Islet of Langerhans (tissue), 1 donor: ENCODE measurements around the gene ACOXL.

ENCODE experiments used
- FAIRE-seq: peaks from one replicate; lab custom pipeline; 2011; peaks lifted over from hg19 to GRCh38; lab: Jason Lieb, UNC

ACOXL gene

GRCh38 chr2:110978756-110979470 is 246.5 kb downstream of the ACOXL start:
- no peak for FAIRE-seq

- FAIRE-seq: no peak
Observed at GRCh38 chr2:110979471-110980338, 247.3 kb downstream of the ACOXL start.

- no peak for FAIRE-seq
Observed at GRCh38 chr2:110980339-110981062, 248.1 kb downstream of the ACOXL start.

GRCh38 chr2:110983133-110983532 is 250.8 kb downstream of the ACOXL start:
- FAIRE-seq: no peak

- no peak for FAIRE-seq
Observed at GRCh38 chr2:110984694-110985490, 252.5 kb downstream of the ACOXL start.

GRCh38 chr2:110990440-110990839 is 258.1 kb downstream of the ACOXL start:
- no peak for FAIRE-seq

- FAIRE-seq: peak; percentile 64
Observed at GRCh38 chr2:110991911-110992310, 259.5 kb downstream of the ACOXL start.

- FAIRE-seq: no peak
Observed at GRCh38 chr2:110992886-110993285, 260.5 kb downstream of the ACOXL start.

GRCh38 chr2:110993557-110994231 is 261.3 kb downstream of the ACOXL start:
- FAIRE-seq: peak; percentile 66

GRCh38 chr2:110994250-110994961 is 262.0 kb downstream of the ACOXL start:
- peak; percentile 30 for FAIRE-seq

GRCh38 chr2:110995911-110996310 is 263.5 kb downstream of the ACOXL start:
- FAIRE-seq: no peak

GRCh38 chr2:110997331-110998045 is 265.1 kb downstream of the ACOXL start:
- FAIRE-seq: no peak

GRCh38 chr2:110998311-110998710 is 265.9 kb downstream of the ACOXL start:
- no peak for FAIRE-seq

- no peak for FAIRE-seq
Observed at GRCh38 chr2:110999626-111000025, 267.3 kb downstream of the ACOXL start.

- FAIRE-seq: no peak
Observed at GRCh38 chr2:111005307-111005706, 272.9 kb downstream of the ACOXL start.

GRCh38 chr2:111005821-111006220 is 273.4 kb downstream of the ACOXL start:
- no peak for FAIRE-seq

GRCh38 chr2:111007757-111008688 is 275.6 kb downstream of the ACOXL start:
- no peak for FAIRE-seq

- no peak for FAIRE-seq
Observed at GRCh38 chr2:111011218-111011617, 278.8 kb downstream of the ACOXL start.
